NCI-H2081 (cell line): Measurements from ENCODE around the gene DCHS2.

Source experiments
- DNase-seq, 2 experiments: peaks; one replicate each; lab custom pipeline; 2025; lab: John Stamatoyannopoulos, UW

The DCHS2 gene

GRCh38 chr4:154454710-154455109, 36.9 kb downstream of the DCHS2 start:
- no peak for DNase-seq

- no peak for DNase-seq
Observed at GRCh38 chr4:154452798-154453346, 38.7 kb downstream of the DCHS2 start.

- DNase-seq = no peak
Observed at GRCh38 chr4:154450966-154451365, 40.6 kb downstream of the DCHS2 start.

- DNase-seq = no peak
Observed at GRCh38 chr4:154444958-154445357, 46.6 kb downstream of the DCHS2 start.

GRCh38 chr4:154441982-154442381, 49.6 kb downstream of the DCHS2 start:
- DNase-seq = no peak

GRCh38 chr4:154441124-154441523, 50.5 kb downstream of the DCHS2 start:
- DNase-seq = no peak

- DNase-seq = no peak
Observed at GRCh38 chr4:154439224-154439623, 52.4 kb downstream of the DCHS2 start.

- no peak for DNase-seq
Observed at GRCh38 chr4:154435895-154436294, 55.7 kb downstream of the DCHS2 start.

GRCh38 chr4:154433543-154433942, 58.1 kb downstream of the DCHS2 start:
- no peak for DNase-seq

GRCh38 chr4:154429176-154429575, 62.4 kb downstream of the DCHS2 start:
- no peak for DNase-seq

GRCh38 chr4:154427149-154427548, 64.5 kb downstream of the DCHS2 start:
- no peak for DNase-seq

GRCh38 chr4:154425514-154425913, 66.1 kb downstream of the DCHS2 start:
- peak; percentile 38 to 56 for DNase-seq

- no peak for DNase-seq
Observed at GRCh38 chr4:154424810-154425484, 66.7 kb downstream of the DCHS2 start.

- no peak for DNase-seq
Observed at GRCh38 chr4:154422152-154422551, 69.4 kb downstream of the DCHS2 start.

GRCh38 chr4:154421618-154422017, 70.0 kb downstream of the DCHS2 start:
- DNase-seq = no peak

GRCh38 chr4:154417373-154417673, 74.3 kb downstream of the DCHS2 start:
- DNase-seq = no peak

- peak in 1 of 2 experiments; percentile 21 for DNase-seq
Observed at GRCh38 chr4:154416190-154416547, 75.4 kb downstream of the DCHS2 start.

- no peak for DNase-seq
Observed at GRCh38 chr4:154415313-154415712, 76.3 kb downstream of the DCHS2 start.

- no peak for DNase-seq
Observed at GRCh38 chr4:154414796-154415195, 76.8 kb downstream of the DCHS2 start.

GRCh38 chr4:154414371-154414770, 77.2 kb downstream of the DCHS2 start:
- no peak for DNase-seq

GRCh38 chr4:154407443-154407842, 84.2 kb downstream of the DCHS2 start:
- no peak for DNase-seq

- no peak for DNase-seq
Observed at GRCh38 chr4:154406018-154406795, 85.4 kb downstream of the DCHS2 start.

GRCh38 chr4:154399259-154399974, 92.2 kb downstream of the DCHS2 start:
- DNase-seq = no peak
